Gastroesophageal sphincter (tissue), 3 donors: ENCODE data around the gene GALNT17.

Source experiments
- CTCF ChIP-seq, 4 experiments: fragments of 200-600 bp in 2 of 4; fragments of 450-650 bp in 2 of 4; sonication (generic) in 1 of 4; IDR thresholded peaks; one replicate each; pipeline ENCODE4 v1.5.1; 2017 to 2019; ENCODE audit warnings: antibody characterized with exemption in 4 of 4, mild to moderate bottlenecking in 2 of 4, moderate library complexity in 2 of 4
- POLR2A ChIP-seq, 2 donors: fragments of 450-650 bp; IDR thresholded peaks; one replicate each; pipeline ENCODE4 v1.6.1; 2017; ENCODE audit warnings: antibody characterized with exemption in 2 of 2, mild to moderate bottlenecking in 2 of 2, moderate library complexity in 1 of 2
- POLR2AphosphoS5 ChIP-seq: sonication (generic); formaldehyde crosslinking; IDR thresholded peaks from one replicate; pipeline ENCODE4 v1.6.1; 2017; ENCODE audit warnings: antibody characterized with exemption

- TF ChIP-seq CTCF (IDR thresholded peaks at IDR 0.05) (no peak), POLR2AphosphoS5 (no peak), POLR2A (IDR thresholded peaks at IDR 0.05) (no peak)
Observed at GRCh38 chr7:71652510-71652909, 520.6 kb downstream of the GALNT17 start.
